SU-DHL-6 (cell line): ENCODE results near the gene UBXN4.

ENCODE experiments used
- H2AFZ ChIP-seq: fragments of 200-600 bp; sonication (generic); 2 replicates; pipeline ENCODE4 v1.6.1; 2014; ENCODE audit warnings: low read depth, mild to moderate bottlenecking, moderate library complexity, mixed read lengths, antibody characterized with exemption, low read length; ENCODE audit not compliant: severe bottlenecking
- H3F3A ChIP-seq: fragments of 200-600 bp; shearing (Covaris generic); 2 replicates; pipeline ENCODE4 v1.6.0; 2016; ENCODE audit warnings: antibody characterized with exemption, mild to moderate bottlenecking; ENCODE audit not compliant: insufficient read depth
- H3K27ac ChIP-seq: fragments of 200-600 bp; sonication (generic); 2 replicates; pipeline ENCODE4 v1.5.1; 2016; ENCODE audit warnings: low read depth, mild to moderate bottlenecking, low read length, moderate library complexity, mixed read lengths
- H3K27me3 ChIP-seq: fragments of 200-600 bp; sonication (generic), shearing (Covaris generic); 2 replicates; pipeline ENCODE4 v1.6.0; 2014; ENCODE audit warnings: mild to moderate bottlenecking, low read length
- H3K36me3 ChIP-seq: fragments of 200-600 bp; sonication (generic); 2 replicates; pipeline ENCODE4 v1.6.1; 2014; ENCODE audit warnings: mild to moderate bottlenecking, low read length, mixed read lengths
- H3K4me2 ChIP-seq: fragments of 300-600, 200-600 bp; shearing (Covaris generic), sonication (generic); 2 replicates; pipeline ENCODE4 v1.6.0; 2014; ENCODE audit warnings: low read length, low read depth, mild to moderate bottlenecking; ENCODE audit not compliant: poor library complexity, severe bottlenecking
- H3K4me3 ChIP-seq: fragments of 200-600 bp; sonication (generic); 2 replicates; pipeline ENCODE4 v1.5.1; 2014; ENCODE audit warnings: antibody characterized with exemption, low read length, mild to moderate bottlenecking, mixed read lengths; ENCODE audit not compliant: insufficient read depth, poor library complexity, severe bottlenecking
- H3K79me2 ChIP-seq: fragments of 200-600 bp; sonication (generic); 2 replicates; pipeline ENCODE4 v1.6.1; 2014; ENCODE audit warnings: mild to moderate bottlenecking, low read length, moderate library complexity; ENCODE audit not compliant: insufficient read depth
- H3K9ac ChIP-seq: fragments of 200-600 bp; sonication (generic); 2 replicates; pipeline ENCODE4 v1.7.0; 2014; ENCODE audit warnings: mild to moderate bottlenecking, low read length
- H3K9me2 ChIP-seq: fragments of 200-600 bp; sonication (generic); replicated peaks from 2 replicates; pipeline ENCODE4 v1.6.1; 2014; ENCODE audit warnings: low read length; ENCODE audit not compliant: insufficient read depth
- H3K9me3 ChIP-seq: fragments of 200-600 bp; sonication (generic); 2 replicates; pipeline ENCODE4 v1.6.1; 2014; ENCODE audit warnings: low read length, mixed read lengths; ENCODE audit not compliant: insufficient read depth
- H4K20me1 ChIP-seq: fragments of 200-600 bp; sonication (generic); 2 replicates; pipeline ENCODE4 v1.6.1; 2014; ENCODE audit warnings: low read depth, mild to moderate bottlenecking, antibody characterized with exemption, low read length, moderate library complexity, mixed read lengths
- EZH2phosphoT487 ChIP-seq: fragments of 200-600 bp; sonication (generic), shearing (Covaris generic); conservative IDR thresholded peaks from 2 replicates; pipeline ENCODE4 v1.6.1; 2018; ENCODE audit warnings: mild to moderate bottlenecking, antibody characterized with exemption, low read length, moderate library complexity, mixed read lengths
- TF ChIP-seq, protein P1 (sequence below): fragments of 200-600 bp; sonication (generic); IDR thresholded peaks from one replicate; pipeline ENCODE4 v1.5.1; 2017; ENCODE audit warnings: antibody characterized with exemption, mild to moderate bottlenecking, low read length, moderate library complexity; ENCODE audit not compliant: insufficient read depth, poor library complexity, severe bottlenecking

Gene UBXN4

DNA sequence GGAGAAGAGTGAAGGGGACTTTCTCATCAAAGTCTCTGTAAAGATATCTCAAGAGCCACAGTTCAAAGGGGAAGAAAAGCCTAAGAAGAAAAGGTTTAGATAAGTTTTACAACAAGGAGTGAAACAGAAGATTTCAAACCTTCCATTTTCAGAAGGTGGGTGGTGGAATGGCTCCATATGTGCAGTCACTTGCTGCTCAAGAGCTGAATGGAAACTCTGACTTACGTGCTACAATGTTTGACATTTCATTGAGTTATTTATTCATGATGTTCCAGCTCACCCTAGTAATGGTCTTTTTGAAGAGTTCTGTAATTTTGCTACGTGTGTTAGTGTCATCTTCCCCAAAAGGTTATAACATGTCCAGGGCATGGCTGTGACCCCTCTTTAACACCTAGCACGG, 73.6 kb downstream of the UBXN4 start:
- TF ChIP-seq, protein P1, sequence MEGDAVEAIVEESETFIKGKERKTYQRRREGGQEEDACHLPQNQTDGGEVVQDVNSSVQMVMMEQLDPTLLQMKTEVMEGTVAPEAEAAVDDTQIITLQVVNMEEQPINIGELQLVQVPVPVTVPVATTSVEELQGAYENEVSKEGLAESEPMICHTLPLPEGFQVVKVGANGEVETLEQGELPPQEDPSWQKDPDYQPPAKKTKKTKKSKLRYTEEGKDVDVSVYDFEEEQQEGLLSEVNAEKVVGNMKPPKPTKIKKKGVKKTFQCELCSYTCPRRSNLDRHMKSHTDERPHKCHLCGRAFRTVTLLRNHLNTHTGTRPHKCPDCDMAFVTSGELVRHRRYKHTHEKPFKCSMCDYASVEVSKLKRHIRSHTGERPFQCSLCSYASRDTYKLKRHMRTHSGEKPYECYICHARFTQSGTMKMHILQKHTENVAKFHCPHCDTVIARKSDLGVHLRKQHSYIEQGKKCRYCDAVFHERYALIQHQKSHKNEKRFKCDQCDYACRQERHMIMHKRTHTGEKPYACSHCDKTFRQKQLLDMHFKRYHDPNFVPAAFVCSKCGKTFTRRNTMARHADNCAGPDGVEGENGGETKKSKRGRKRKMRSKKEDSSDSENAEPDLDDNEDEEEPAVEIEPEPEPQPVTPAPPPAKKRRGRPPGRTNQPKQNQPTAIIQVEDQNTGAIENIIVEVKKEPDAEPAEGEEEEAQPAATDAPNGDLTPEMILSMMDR = no peak
- TF ChIP-seq EZH2phosphoT487 = no peak
- Histone ChIP-seq H3K36me3 (no peaks in the 10 kb centered on the region), H3K4me2 (no peak overlapping the region), H3K9me3 (no peaks in the 10 kb centered on the region), H3K9me2 (no peaks in the 10 kb centered on the region), H2AFZ (no peak overlapping the region), H3K9ac (no peak overlapping the region), H3K27ac (no peak overlapping the region), H3F3A (no peaks in the 10 kb centered on the region), H3K4me3 (no peak overlapping the region), H3K27me3 (no peaks in the 10 kb centered on the region), H3K79me2 (no peaks in the 10 kb centered on the region), H4K20me1 (no peaks in the 10 kb centered on the region)

DNA sequence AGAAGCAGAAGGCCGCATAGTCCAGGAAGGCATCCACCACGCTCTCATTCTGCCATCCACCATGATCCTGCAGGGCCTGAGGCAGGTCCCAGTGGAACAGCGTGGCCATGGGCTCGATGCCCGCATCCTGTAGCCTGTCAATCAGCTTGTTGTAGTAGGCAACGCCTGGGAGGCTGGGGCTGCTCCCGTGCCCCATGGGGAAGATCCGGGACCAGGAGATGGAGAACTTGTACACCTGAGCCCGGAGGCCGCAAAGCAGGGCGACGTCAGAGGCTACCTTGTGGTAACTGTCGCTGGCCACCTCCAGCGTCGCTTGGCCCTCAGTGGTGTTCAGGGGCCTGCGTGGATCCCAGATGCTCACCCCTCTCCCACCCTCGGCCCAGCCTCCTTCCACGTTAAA, 75.8 kb downstream of the UBXN4 start:
- H3K27me3 ChIP-seq = no peaks in the 10 kb centered on the region
- no peaks in the 10 kb centered on the region for H3F3A ChIP-seq
- H3K9ac ChIP-seq = no peak overlapping the region
- no peaks in the 10 kb centered on the region for H3K9me3 ChIP-seq
- TF ChIP-seq EZH2phosphoT487 = no peak
- TF ChIP-seq, protein P1 = no peak
- H3K9me2 ChIP-seq = no peaks in the 10 kb centered on the region
- no peak overlapping the region for H3K4me2 ChIP-seq
- no peaks in the 10 kb centered on the region for H3K36me3 ChIP-seq
- H3K79me2 ChIP-seq = no peaks in the 10 kb centered on the region
- no peaks in the 10 kb centered on the region for H4K20me1 ChIP-seq
- no peak overlapping the region for H2AFZ ChIP-seq
- H3K27ac ChIP-seq = no peak overlapping the region
- no peak overlapping the region for H3K4me3 ChIP-seq

DNA sequence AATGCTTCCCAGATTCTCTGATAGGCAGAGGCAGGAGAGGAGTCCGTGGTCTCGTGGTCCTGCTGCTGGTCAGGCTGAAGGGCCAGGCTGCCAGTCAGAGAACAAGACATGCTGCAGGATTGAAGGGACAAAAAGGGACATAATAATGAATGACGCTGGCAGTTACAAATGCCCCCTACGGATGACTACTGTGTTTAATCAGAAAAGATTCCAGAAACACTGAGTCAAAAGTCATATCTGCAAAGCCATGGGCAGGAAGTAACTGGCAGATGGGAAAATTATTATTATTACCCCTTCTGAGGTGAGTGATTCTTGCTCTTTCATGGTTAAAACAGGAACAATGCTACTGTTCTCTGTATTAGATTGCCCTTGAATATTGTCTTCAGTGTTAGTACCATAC, 76.3 kb downstream of the UBXN4 start:
- Histone ChIP-seq H3K27me3 (no peaks in the 10 kb centered on the region), H2AFZ (no peak overlapping the region), H3K9me2 (no peaks in the 10 kb centered on the region), H3K79me2 (no peaks in the 10 kb centered on the region), H3F3A (no peaks in the 10 kb centered on the region), H3K9ac (no peak overlapping the region), H3K4me3 (no peak overlapping the region), H3K4me2 (no peak overlapping the region), H3K27ac (no peak overlapping the region), H3K9me3 (no peaks in the 10 kb centered on the region), H4K20me1 (no peaks in the 10 kb centered on the region), H3K36me3 (no peaks in the 10 kb centered on the region)
- TF ChIP-seq, protein P1 = no peak
- TF ChIP-seq EZH2phosphoT487 = no peak
